NCI-H1694 (cell line): ENCODE results near the gene CFAP107.
"Not testable (repeated sequence)": the region's sequence is repeated elsewhere in the genome, so short reads cannot be mapped to it uniquely, and the experiment has no call there.

Source experiments
- DNase-seq: peaks from one replicate; lab custom pipeline; 2025; lab: John Stamatoyannopoulos, UW

Gene CFAP107

GRCh38 chr1:12745992-12746323 is at the start of gene CFAP107:
TSS of gene CFAP107 (plus strand) at chr1:12746200. CDS start at chr1:12746431, 231 bp downstream.
- no peak for DNase-seq

DNA sequence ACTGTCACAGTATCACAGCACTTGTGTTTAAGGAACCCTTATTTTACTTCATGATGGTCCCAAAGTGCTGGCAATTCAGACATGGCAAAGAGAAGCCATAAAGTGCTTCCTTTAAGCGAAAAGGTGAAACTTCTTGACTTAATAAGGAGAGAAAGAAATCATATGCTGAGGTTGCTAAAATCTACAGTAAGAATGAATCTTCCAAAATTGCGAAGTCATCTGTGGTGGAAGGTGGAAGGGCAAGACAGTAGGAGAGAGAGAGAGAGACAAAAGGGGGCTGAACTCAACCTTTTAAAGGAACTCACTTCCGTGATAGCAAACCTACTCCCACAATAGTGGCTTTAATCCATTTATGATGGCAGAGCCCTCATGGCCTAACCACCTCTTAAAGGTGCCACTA is 49.3 kb upstream of the CFAP107 start:
- no peak for DNase-seq

DNA sequence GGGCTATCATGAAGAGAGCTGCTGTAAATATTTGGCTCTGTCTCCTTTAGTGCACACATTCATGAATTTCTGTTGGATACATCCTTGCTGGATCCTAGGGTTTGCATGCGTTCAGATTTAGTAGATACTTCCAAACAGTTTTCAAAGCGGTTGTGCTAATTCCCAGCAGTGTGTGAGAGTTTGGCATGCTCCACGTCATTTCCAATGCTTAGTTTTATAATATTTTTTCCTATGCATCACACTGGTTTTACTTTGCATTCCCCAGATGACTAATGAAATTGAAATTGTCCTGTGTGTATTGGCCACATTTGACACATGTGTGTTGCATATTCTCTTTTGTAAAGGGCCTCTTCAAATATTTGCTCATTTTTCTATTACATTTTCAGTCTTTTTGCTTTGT is 48.6 kb upstream of the CFAP107 start:
- no peak for DNase-seq

- no peak for DNase-seq
Measured at GRCh38 chr1:12703821-12704451, 42.1 kb upstream of the CFAP107 start.

GRCh38 chr1:12706061-12706460 is 39.9 kb upstream of the CFAP107 start:
- no peak for DNase-seq

- DNase-seq: no peak
Measured at GRCh38 chr1:12708396-12709090, 37.5 kb upstream of the CFAP107 start.

DNA sequence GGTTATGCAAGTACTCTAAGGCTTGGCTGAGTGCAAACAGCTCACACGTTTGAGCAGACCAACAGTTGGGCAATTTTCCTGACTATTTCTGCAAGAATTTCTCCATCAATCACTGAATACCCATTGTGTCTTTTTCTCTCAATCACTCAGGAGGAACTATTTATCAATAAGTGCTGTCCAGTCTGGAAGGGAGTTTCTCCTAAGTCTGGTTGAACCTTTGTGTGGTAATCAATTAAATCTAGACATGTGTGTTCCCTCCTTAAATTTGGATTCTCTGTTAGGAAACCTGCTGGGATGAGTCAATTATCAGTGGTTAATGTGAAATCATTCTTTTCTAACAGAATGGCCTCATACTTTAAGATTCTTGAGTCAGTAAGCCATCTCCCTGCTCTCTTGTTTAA is 36.9 kb upstream of the CFAP107 start:
- no peak for DNase-seq

DNA sequence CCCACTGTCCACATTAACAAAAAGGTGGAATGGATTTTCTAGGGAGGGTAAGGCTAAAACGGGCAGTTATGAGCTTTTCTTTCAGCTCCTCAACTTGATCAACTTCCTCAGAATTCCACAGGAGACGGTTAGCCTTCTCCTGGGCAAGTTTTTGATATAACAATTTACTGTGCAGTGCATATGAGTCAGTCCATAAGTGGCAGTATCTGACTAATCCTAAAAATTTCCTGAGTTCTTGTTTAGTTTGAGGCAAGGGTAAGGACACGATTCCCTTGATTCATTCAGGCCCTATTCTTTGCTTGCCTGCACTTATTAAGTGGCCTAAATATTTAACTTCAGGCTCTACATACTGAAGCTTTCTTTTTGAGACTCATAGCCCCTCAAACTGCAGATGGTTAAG is 36.3 kb upstream of the CFAP107 start:
- no peak for DNase-seq

DNA sequence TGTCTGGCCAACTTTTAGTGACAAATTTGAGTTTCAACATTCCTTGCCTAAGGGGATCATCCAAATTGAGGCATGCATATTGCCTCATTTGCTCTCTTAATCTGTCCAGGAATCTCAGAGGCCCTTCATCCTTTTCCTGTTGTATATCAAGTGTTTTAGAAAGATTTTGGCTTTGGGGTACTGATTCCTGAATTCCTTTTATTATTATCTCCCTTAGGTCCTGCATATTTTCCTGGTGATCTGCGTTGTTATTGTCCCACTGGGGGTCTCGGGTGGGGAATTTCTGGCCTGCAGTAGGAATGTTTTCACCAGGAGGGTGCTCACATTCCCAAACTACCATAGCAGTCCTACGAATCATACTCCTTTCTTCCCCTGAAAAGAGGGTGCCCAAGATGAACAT is 34.5 kb upstream of the CFAP107 start:
- DNase-seq: no peak

DNA sequence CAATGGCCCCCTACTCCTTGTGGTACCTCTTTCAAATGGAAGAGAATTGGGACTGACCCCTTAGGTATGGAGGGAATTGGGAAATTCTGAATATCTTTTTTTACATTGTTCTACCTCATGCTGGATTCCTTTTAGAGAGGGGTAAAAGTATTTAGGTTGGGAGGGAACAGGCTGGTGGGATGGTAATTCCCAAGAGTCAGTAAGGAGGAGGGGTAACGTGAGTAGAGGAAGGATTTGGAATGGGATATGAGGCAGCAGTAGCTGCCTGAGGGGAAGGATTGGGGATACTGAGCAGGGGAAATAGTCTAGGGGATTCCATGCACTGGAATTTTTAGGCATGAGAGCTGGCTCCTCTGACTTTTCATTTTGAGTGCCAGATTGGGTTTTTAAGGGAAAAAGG is 33.9 kb upstream of the CFAP107 start:
- no peak for DNase-seq

DNA sequence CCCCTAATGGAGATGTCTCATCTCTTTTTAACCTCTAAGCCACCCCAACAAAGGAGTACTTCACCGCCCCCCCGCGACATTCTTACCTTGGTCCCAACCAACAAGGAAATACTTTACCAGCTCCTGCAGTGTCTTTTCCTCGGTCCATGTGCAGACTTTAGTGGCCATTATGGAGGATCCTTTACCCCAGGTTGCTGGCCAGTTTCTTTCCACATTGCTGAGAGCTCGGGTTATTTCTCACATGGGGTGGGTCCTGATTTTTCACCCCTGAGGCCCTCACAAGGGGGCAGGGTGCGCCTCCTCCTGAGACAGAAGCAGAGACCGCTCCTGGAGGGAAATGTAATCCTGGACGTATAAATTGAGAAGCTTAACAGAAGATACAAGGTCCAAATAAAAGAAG is 33.1 kb upstream of the CFAP107 start:
- DNase-seq: no peak

GRCh38 chr1:12713651-12714050 is 32.3 kb upstream of the CFAP107 start:
- not testable (repeated sequence) for DNase-seq

DNA sequence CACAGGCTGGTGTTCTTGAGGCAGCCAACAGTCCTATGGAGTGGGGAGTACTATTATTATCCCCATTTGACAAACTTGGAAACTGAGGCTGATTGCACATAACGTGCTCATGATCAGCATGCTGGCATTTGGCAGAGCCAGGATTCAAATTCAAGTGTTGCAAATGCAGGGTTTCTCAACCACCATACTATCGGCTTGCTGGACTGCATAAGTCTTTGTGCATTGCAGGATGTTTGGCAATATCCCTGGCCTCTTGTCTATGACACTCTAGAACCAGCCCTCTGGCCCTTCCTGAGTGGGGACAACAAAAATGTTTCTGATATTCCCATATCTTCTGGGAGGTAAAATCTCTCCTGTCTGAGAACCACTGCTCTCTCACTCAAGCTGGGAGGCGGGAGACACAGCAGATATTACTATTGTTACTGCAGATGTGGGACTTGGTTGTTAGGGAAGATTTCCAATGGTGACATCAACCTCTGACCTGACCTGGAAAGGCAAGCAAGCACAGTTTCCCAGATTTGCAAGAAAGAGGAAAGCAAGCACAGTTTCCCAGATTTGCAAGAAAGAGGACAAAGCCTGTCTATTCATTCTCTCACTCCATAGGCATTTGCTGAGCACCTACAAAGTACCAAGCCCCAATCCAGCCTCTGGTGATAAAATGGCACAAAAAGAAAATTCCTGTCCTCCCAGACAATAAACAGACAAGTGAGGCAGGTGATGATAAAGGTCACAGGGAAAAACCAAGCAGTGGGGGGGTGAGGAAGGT is 31.1 kb upstream of the CFAP107 start:
- no peak for DNase-seq

DNA sequence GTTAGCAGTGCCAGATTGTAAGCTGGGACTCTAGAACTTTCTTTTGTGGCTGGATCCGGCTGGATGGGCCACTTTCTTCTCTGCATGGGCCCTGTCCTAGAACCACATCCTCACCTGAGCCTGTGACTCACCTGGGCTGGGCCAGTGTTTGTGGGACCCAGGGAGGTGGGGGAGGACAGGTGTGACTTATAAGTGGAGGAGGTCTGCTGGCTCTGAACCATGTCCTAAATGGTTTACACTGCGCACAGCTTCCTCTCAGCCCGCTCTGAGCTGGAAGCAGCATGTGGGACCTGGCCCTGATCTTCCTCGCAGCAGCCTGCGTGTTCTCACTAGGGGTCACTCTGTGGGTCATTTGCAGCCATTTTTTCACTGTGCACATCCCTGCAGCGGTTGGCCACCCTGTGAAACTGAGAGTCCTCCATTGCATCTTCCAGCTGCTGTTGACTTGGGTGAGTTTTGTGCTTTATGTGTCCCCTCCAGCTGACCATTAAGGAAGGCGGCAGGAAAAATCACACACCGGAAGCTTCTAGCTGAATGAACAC is 30.0 kb upstream of the CFAP107 start, which contains the start of gene AADACL3:
Gene AADACL3 (plus strand): TSS at position 215 of the 542 bp plus-strand sequence. CDS start 67 bp downstream, at position 282.
- no peak for DNase-seq

DNA sequence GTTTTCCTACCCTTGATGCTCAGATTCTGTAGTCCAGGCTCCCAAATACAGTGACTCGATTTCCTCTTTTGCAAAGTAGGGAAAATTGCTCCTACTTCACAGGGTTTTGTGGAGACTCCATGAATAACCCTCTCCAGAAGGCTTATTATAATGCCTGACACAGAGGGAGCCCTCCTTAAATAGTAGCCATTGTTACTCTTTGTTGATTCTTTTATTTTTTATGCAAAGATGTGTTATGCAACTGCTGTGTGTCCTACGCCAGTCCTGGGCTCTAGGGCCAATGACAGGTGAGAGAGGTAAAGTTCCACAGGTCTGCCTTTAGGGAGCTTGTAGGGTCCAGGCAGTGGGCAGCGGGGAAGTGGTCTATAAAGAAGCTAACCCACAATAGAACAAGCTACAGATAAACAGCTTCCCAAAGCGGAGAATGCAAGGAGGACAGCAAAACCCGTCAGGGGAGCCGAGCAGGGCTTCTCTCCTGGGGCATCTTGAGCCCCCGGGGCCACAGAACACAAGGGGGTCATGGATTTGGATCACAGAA is 28.6 kb upstream of the CFAP107 start:
- DNase-seq: no peak

DNA sequence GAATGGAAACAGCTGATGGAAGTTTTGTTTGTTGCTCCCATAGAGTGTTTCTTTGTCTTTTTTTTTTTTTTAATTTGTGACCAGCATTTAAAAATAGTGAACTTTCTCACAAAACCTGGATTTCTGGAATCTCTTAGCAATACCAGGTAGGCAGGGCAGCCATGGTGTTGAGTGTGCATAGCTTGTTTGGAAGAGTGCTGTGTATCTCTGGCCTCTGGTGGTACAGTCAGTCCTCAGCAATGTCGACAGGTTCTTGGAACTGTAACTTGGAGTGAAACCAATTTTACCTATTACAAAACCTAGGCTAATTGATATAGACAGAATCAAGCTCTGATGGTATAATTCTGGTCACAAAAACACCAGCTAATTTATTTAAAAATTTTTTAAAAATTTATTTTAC is 23.4 kb upstream of the CFAP107 start:
- DNase-seq: no peak

GRCh38 chr1:12728391-12728790 is 17.6 kb upstream of the CFAP107 start:
- DNase-seq: no peak

DNA sequence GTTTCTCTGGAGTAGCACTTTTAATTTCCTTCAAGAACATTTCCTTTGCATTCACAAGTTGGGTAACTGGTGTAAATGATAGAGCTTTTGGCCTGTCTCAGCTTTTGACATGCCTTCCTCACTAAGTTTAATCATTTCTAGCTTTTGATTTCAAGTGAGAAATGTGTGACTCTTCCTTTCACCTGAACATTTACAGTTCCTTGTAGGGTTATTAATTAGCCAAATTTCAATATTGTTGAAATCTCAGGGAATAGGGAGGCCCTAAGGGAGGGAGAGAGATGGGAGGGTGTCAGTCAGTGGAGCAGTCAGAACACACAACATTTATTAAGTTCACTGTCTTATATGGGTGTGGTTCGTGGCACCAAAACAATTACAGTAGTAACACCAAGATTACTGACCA is 15.8 kb upstream of the CFAP107 start:
- DNase-seq: no peak

- not testable (repeated sequence) for DNase-seq
Measured at GRCh38 chr1:12731084-12731483, 14.9 kb upstream of the CFAP107 start.

DNA sequence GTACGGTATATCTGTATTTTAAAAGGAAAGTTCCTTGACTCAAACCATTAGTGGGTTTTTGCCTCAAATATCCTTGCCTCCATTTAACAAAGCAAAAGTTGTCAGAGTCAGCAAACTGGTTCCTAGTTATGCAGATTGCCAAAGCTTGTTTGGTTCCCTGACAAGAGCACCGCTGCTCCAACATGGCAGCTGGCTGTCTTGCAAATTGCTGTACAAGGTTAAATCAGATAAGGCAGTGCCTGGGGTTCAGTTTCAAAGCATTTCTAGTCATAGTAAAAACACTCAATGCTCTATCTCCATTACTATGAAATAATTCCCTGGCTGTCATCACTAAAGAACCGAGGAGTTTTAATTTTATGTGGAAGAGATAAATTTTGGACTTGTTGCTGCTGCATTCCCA is 11.3 kb upstream of the CFAP107 start:
- DNase-seq: no peak

DNA sequence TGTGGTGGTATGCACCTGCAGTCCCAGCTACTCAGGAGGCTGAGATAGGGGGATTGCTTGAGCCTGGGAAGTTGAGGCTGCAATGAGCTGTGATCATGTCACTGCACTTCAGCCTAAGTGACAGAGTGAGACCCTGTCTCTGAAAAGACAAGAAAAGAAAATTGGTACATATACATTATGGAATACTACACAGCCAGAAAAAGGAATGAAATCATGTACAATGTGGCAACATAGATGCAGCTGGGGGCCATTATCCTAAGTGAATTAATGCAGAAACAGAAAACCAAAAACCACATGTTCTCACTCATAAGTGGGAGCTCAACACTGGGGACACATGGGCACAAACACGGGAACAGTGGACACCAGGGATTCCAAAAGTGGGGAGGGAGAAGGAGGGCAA is 7.1 kb upstream of the CFAP107 start:
- DNase-seq: no peak

- DNase-seq: no peak
Measured at GRCh38 chr1:12739613-12740012, 6.4 kb upstream of the CFAP107 start.

- no peak for DNase-seq
Measured at GRCh38 chr1:12741946-12742345, 4.1 kb upstream of the CFAP107 start.
